Amniotic epithelial cell (primary cell): Measurements from ENCODE around the gene SEPTIN11.
"Not testable (repeated sequence)": the region's sequence is repeated elsewhere in the genome, so short reads cannot be mapped to it uniquely, and the experiment has no call there.

ENCODE experiments used
- DNase-seq: peaks from one replicate; pipeline ENCODE4 v3.0.0-alpha.2; 2010; ENCODE audit warnings: low read depth

SEPTIN11 gene

DNA sequence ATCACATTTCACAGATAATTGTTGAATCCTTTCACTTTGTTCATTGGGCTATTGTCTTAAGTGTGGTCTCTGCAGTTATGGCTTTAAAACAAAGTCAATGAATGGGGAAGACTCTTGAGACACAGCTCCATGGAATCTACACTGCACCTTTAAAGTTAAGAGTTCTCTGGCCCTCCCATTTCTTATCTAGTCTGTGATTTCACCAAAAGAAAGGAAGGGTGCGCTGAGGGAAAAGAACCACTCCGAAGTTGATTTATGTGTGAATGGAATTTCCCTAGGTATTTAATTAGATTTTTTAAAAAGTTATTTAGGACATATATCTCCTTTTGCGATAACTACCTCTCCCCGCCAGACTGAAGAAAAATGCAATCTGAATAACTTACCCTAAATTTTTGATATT is 2.5 kb downstream of the SEPTIN11 start:
- no peak for DNase-seq

GRCh38 chr4:76952656-76953582 is 3.4 kb downstream of the SEPTIN11 start:
- no peak for DNase-seq

- DNase-seq = no peak
Observed at GRCh38 chr4:76953956-76954355, 4.4 kb downstream of the SEPTIN11 start.

DNA sequence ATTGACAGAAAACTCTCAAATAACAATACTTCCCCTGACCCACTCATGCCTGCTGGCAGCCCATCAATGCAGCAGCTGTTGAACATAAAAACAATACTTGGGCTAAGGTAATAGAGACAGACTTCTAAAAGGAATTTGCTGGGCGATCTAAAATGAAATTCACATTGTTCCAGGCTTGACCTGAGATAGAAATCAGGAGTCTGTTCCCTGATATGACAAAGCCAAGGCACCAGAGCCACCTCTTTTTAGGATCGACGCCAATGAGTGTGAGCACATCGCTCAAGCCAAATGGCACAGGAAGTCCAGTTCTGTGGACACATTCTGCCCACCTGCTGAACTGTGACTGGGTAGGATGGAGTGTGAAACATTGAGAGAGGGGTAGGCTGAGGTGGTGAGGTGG is 4.9 kb downstream of the SEPTIN11 start:
- DNase-seq = no peak

DNA sequence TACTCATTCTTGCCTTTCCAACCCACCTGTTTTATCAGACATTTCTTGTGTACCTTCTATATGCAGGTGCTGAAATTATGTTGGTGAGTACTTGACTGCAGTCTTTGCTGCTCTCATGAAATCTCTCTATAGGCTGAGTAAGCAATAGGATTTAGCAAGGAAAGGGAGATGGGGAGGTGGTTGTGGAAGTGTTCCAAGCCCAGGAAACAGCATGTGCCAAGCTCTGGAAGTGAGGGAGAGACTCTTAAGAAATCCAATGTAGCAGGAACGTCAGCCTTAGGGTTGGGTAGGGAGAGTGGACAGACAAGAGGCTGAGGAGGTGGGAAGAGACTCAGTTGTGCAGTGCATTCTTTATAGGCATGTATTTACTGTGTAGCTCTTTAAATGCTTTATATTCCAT is 5.6 kb downstream of the SEPTIN11 start:
- peak; percentile 96 for DNase-seq

DNA sequence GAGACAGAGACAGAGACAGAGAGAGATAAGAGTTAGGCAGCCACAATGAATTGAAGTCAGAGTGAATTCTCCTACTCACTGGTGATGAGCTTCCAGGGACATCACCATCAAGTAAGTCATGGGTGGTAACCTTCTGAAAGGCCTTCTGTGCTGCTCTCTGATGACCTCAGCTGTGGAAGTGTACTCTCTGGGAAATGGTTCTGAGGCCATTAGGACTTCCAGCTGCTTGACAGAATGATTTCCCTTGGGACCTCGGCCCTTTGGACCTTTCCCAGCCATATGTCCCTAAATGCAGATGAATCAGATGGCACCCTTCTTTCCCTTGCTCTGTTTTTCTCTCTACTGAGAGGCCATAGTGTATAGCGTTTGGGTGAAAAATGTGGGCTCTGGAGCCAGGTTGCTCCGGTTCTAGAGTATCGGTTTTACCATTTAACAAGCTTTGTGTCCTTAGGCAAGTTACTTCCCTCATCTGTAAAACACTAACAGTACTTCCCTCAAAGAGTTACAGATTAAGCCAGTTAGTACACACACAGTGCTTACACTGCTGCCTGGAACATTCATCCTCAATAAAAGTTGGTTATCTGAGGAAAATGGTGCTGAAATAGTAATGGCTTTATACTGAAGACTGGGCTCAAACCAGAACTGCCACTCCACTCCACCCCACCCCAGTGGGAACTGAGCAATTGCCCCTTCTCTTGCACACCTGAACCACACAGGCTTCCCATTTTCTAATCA is 7.6 kb downstream of the SEPTIN11 start:
- DNase-seq = no peak

DNA sequence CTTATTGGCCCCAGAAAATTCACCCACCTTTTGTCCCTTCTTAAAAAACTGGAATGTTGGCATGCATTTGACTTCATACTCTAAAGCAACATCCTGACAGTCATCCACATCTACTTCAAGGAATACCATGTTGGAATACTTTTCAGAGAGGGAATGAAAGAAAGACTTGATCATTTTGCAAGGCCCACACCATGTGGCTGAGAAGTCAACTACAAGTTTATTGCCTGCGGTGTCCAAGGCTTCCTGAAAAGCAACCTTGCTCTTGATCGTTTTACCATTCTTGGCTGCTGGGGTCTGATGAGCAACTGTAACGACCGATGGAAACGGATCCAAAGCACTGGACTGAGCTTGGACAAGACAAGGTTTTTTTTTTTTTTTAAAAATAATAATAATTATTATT is 9.3 kb downstream of the SEPTIN11 start:
- no peak for DNase-seq

- DNase-seq = no peak
Observed at GRCh38 chr4:76960014-76960413, 10.5 kb downstream of the SEPTIN11 start.

DNA sequence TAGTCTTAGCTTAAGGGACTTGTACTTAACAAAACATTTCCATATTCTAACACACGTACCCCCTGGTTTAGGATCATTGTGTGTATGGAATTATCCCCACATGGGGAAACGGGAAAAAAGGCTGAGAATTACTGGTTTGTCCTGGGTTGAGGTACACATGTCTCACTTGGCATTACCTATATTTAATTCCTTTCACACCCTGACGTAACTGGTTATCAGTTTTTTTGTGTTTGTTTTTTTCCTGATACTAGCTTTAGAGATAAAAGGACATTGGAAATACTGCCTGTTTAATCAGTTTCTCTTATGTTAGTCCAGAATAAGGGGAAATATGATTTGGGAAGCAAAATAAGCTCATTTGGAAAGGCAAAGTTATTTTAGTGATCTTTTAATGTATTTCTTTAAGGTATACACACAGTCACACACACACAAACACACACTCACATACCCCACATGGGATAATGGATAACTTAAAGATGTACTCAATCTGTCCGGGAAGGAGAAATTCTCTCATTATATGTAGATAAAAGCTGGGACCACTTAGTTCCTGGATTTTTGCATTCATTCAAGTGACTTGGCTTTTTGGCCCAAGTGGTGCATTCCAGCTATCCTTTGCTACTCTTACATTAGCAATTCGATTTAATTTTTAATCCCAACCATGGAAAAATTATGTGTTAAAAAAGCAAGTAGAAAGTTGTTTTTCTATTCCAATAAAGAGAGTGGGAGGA is 13.0 kb downstream of the SEPTIN11 start:
- no peak for DNase-seq

DNA sequence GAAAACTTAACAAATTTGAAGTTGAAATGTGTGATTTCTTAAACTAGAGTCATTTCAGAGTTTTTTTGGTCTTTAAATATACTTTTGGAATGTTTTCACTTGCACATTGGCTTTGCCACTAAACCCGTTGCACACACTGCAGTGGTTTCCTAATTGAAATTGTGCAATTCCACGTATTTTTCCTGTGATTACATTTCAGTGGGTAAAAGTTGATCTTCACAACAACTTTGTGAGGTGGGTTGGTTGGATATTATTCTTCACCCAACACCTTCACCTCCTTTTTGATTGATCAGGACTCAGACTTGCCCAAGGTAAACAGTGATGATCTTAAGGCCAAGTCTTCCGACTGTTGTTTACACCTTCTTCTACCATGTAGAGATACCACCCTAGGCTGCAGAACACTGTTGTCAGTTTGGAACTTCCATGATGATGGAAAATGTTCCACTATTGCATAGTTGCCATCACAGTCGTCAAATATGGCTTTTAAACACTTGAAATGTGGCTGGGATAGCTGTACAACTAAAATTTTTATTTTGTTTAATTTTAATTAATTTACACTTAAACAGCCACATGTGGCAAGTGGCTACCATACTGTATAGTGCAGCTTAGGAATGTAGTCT is 13.7 kb downstream of the SEPTIN11 start:
- peak; percentile 71 for DNase-seq

DNA sequence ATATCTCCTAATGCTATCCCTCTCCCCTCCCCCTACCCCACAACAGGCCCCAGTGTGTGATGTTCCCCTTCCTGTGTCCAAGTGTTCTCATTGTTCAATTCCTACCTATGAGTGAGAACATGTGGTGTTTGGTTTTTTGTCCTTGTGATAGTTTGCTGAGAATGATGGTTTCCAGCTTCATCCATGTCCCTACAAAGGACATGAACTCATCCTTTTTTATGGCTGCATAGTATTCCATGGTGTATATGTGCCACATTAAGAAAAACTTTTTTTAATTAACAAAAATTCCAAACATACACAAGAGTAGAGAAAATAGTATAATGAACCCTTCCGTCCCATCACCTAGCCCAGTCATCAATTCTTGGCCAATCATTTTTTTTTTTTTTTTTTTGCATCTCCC is 14.4 kb downstream of the SEPTIN11 start:
- not testable (repeated sequence) for DNase-seq

- DNase-seq = no peak
Observed at GRCh38 chr4:76964769-76965168, 15.2 kb downstream of the SEPTIN11 start.

GRCh38 chr4:76965866-76966579 is 16.5 kb downstream of the SEPTIN11 start:
- peak; percentile 48 for DNase-seq

- DNase-seq = no peak
Observed at GRCh38 chr4:76968937-76969336, 19.4 kb downstream of the SEPTIN11 start.

DNA sequence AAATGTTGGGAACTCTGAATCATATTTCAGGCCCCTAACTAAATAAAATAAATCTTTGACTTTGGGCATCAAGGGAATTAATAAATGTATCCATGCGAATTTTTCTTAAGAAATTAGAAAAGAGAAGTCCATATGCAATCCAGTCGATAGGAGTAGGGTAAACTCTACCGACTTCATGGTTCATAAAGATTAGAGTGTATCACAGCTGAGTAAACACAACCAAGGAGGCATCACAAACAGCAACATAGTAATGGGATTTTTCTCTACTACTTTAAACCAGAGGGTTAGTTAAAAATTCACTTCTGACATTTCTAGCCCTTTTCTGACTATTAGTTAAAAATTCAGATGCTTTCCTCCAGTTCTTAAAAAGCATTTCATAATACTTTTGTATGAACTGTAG is 19.9 kb downstream of the SEPTIN11 start:
- DNase-seq = no peak

DNA sequence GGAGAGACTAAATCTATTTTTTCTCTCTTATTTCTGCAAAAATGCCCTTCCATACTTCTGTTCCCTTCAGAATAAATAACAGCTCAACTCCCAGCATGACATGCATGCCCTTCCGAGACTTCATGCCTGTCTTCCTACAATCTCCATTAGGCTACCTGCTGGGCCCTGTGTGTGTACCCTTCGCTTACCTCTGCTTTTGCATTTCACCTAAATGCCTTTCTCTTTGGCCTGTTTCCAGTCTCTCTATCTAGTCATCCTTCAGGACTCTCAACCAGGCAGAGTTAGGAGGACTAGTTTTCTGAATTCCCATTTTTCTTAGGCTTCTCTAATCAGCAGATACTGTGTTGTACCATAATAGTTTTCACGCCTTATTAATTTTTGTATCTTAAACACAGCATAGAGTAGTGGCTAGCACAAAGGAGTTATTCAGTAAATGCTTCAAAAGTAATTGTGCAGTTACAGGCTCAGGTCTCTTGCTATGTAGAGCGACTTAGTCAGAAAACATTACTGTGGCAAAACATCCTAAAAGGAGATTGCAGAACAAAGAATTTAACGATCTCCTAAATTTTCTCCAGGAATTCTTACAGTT is 20.5 kb downstream of the SEPTIN11 start:
- DNase-seq = no peak

DNA sequence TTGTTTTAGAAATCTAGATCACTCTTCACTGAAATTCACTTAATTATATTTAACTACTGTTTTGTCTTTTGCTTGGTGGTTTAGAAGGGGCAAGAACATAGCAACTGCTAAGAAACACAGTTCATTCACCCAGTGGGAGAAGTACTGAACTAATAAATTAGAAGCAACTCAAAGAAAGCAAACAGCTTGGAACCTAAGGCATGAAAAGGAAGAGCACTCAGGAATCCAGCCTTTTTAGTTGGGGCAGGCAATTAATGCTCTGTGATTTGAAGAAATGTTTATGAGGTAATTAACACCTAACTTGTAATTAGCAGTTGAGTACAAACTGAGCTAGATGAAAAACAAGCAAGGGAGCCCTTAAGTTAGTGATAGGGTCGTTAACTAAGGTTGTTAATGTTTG is 22.8 kb downstream of the SEPTIN11 start:
- DNase-seq = no peak

- DNase-seq = no peak
Observed at GRCh38 chr4:76974150-76974549, 24.6 kb downstream of the SEPTIN11 start.

DNA sequence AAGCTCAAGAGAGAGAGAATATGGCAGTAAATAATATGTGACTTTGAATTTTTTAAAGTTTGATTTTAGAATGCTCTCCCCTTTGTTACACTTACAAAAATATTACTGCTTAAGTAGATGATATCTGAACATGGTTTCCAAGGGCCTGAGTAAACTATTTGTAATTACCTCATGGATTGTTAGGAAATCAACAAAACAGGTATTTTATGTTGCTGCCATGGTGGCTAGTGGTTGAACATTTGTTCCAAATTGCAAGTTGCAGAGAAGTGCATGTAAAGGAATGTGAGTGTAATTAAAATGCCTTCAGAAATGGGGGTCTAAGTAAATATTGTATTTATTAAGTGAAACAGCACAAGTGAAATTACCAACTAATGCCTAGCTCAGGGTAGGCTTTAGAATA is 27.6 kb downstream of the SEPTIN11 start:
- no peak for DNase-seq

GRCh38 chr4:76977736-76978350 is 28.3 kb downstream of the SEPTIN11 start:
- peak; percentile 77 for DNase-seq

DNA sequence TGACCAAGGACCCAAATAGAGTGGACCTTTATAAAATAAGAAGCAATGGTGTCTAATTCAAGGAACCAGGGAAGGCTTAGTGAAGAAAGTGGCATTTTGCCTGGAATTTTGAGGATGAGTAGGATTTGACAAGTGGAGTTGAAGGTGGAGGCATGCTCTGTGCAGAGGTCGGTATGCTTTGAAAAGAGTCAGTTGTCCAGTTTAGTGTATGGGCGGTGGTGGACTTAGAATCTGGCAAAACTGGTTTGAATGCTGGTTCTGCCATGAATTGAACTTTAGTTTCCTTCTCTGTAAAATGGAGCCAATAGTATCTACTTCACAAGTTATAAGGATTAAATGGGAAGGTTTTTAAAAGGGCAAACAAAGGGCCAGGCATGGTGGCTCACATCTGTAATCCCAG is 29.7 kb downstream of the SEPTIN11 start:
- DNase-seq = no peak
